ENCODE results near the gene RFX1. TPM values are rescaled to one million over a fixed set of nuclear protein-coding genes. Genes with fewer than 3 reads are reported as not detected.

The RFX1 gene
- total and polyA plus RNA-seq, 8 donors: 9.1 to 17.4 (median 13.5) TPM

- ATAC-seq (no peak), DNase-seq (no peak)
- TF ChIP-seq CTCF (IDR thresholded peaks at IDR 0.05): no peak
- intact Hi-C loops (cut with DNase I): no loop called here
- no peak overlapping the region for H3K4me3 ChIP-seq
- no peak overlapping the region for H3K27ac ChIP-seq
- H3K27me3 ChIP-seq: no peaks in the 10 kb centered on the region
- no peaks in the 10 kb centered on the region for H3K9me3 ChIP-seq
- H3K36me3 ChIP-seq: peaks cover 0 to 49% of the 10 kb centered on the region in 2 donors
- H3K4me1 ChIP-seq: peaks cover 9 to 20% of the 10 kb centered on the region in 2 donors
Observed at GRCh38 chr19:13954185-13954584, 51.9 kb downstream of the RFX1 start.

GRCh38 chr19:13952931-13953531 lies 53.1 kb downstream of the RFX1 start:
- no peaks in the 10 kb centered on the region for H3K27me3 ChIP-seq
- DNase-seq (peak in 1 of 4 donors; percentile 13), ATAC-seq (peak; percentile 16)
- TF ChIP-seq CTCF (IDR thresholded peaks at IDR 0.05): no peak
- intact Hi-C loops (cut with DNase I): no loop called here
- H3K9me3 ChIP-seq: no peaks in the 10 kb centered on the region
- peak overlapping the region; percentile 79 to 89 for H3K4me3 ChIP-seq
- peaks cover 9 to 20% of the 10 kb centered on the region in 2 donors for H3K4me1 ChIP-seq
- peak overlapping the region; percentile 44 to 86 for H3K27ac ChIP-seq
- H3K36me3 ChIP-seq: peaks cover 0 to 37% of the 10 kb centered on the region in 2 donors

GRCh38 chr19:13952154-13952930 lies 53.8 kb downstream of the RFX1 start, which contains the start of gene DCAF15:
Gene DCAF15 (plus strand): TSS chr19:13952509. CDS start chr19:13952513, 4 bp downstream.
- TF ChIP-seq CTCF (IDR thresholded peaks at IDR 0.05): peak in 1 of 2 donors; percentile 16
- Histone ChIP-seq H3K27ac (peak within 1 kb of the TSS; percentile 44 to 86), H3K9me3 (no peaks in the 10 kb centered on the region), H3K27me3 (no peaks in the 10 kb centered on the region), H3K4me1 (peaks cover 9 to 20% of the 10 kb centered on the region in 2 donors), H3K36me3 (peaks cover 0 to 31% of the 10 kb centered on the region in 2 donors), H3K4me3 (peak within 1 kb of the TSS; percentile 79 to 89)
- ATAC-seq (peak; percentile 99), DNase-seq (peak; percentile 96 to 100 (median 99))
- intact Hi-C loops (cut with DNase I): no loop called here

GRCh38 chr19:13951799-13952153 lies 54.3 kb downstream of the RFX1 start:
- DNase-seq: no peak
- H3K9me3 ChIP-seq: no peaks in the 10 kb centered on the region
- peak overlapping the region in 1 of 2 donors; percentile 86 for H3K27ac ChIP-seq
- no peak for ATAC-seq
- no peaks in the 10 kb centered on the region for H3K27me3 ChIP-seq
- peaks cover 0 to 25% of the 10 kb centered on the region in 2 donors for H3K36me3 ChIP-seq
- peaks cover 9 to 20% of the 10 kb centered on the region in 2 donors for H3K4me1 ChIP-seq
- peak overlapping the region; percentile 19 to 89 for H3K4me3 ChIP-seq
- TF ChIP-seq CTCF (IDR thresholded peaks at IDR 0.05): no peak
- intact Hi-C loops (cut with DNase I): no loop called here

GRCh38 chr19:13951043-13951442 lies 55.1 kb downstream of the RFX1 start:
- Histone ChIP-seq H3K27me3 (no peaks in the 10 kb centered on the region), H3K4me1 (peaks cover 9 to 20% of the 10 kb centered on the region in 2 donors), H3K9me3 (no peaks in the 10 kb centered on the region), H3K36me3 (peaks cover 0 to 18% of the 10 kb centered on the region in 2 donors), H3K27ac (no peak overlapping the region), H3K4me3 (no peak overlapping the region)
- TF ChIP-seq CTCF (IDR thresholded peaks at IDR 0.05): no peak
- intact Hi-C loops (cut with DNase I): no loop called here
- ATAC-seq (no peak), DNase-seq (no peak)

Data from left lung (tissue), 10 donors.